Right kidney (tissue), 1 donor: Measurements from ENCODE around the gene ADORA2A.
"Not testable (repeated sequence)": the region's sequence is repeated elsewhere in the genome, so short reads cannot be mapped to it uniquely, and the experiment has no call there.

Source experiments
- DNase-seq: peaks from one replicate; pipeline ENCODE4 v3.0.0-alpha.2; 2016

Gene ADORA2A

GRCh38 chr22:24489011-24489410, 61.6 kb downstream of the ADORA2A start:
- no peak for DNase-seq

- DNase-seq: not testable (repeated sequence)
Measured at GRCh38 chr22:24489434-24489833, 62.0 kb downstream of the ADORA2A start.
